Measurements from ENCODE around the gene WDR70. TPM values are rescaled to one million over a fixed set of nuclear protein-coding genes. Genes with fewer than 3 reads are reported as not detected.

The WDR70 gene
- total RNA-seq, 4 donors from 2014 or later: 20.0 to 60.0 (median 23.0) TPM

DNA sequence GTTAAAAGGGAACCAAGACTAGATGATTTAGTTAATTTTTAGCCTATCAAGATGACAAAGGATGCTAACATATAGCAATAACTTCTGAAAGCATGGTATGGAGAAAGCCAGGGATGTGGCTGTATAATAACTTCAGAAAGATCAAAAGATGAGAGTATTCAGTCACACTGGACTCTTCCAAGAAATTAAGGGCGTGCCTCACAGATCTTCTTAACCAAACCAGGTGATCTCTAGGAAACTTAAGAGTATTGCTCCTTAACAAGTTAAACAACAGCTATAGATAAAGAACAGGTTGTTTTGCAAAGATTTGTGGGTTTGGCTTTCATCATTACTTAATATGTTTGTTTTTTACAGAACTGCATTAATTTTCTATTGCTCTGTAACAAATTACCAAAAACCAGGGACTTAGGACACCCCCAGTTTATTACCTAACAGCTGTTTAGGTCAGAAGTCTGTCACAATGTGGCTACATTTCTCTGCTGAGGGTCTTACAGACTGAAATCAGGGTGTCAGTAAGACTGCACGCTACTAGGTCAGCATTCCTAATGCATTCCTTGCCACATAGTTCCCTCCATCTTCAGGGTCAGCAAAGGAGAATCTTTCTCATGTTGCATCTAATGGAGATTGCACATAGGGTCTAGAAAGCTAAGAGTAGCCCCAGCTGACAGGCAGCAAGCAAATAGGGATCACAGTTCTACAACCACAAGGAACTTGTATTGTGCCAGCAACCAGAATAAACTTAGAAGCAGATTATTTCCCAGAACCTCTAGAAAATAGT lies 113.8 kb downstream of the WDR70 start:
- Histone ChIP-seq H3K4me3 (no peak overlapping the region), H3K27ac (no peak overlapping the region), H3K36me3 (no peaks in the 10 kb centered on the region), H3K4me1 (peaks cover 11% of the 10 kb centered on the region), H3K9me3 (no peaks in the 10 kb centered on the region), H3K27me3 (no peaks in the 10 kb centered on the region)
- 97% methylated on average over 2 of the region's 2 CpGs for WGBS
- TF ChIP-seq, protein P1, sequence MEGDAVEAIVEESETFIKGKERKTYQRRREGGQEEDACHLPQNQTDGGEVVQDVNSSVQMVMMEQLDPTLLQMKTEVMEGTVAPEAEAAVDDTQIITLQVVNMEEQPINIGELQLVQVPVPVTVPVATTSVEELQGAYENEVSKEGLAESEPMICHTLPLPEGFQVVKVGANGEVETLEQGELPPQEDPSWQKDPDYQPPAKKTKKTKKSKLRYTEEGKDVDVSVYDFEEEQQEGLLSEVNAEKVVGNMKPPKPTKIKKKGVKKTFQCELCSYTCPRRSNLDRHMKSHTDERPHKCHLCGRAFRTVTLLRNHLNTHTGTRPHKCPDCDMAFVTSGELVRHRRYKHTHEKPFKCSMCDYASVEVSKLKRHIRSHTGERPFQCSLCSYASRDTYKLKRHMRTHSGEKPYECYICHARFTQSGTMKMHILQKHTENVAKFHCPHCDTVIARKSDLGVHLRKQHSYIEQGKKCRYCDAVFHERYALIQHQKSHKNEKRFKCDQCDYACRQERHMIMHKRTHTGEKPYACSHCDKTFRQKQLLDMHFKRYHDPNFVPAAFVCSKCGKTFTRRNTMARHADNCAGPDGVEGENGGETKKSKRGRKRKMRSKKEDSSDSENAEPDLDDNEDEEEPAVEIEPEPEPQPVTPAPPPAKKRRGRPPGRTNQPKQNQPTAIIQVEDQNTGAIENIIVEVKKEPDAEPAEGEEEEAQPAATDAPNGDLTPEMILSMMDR (IDR thresholded peaks at IDR 0.05): no peak
- no peak for TF ChIP-seq POLR2AphosphoS5 (IDR thresholded peaks at IDR 0.05)
- DNase-seq (ENCODE audit: low spot score in 2 of 2): no peak

DNA sequence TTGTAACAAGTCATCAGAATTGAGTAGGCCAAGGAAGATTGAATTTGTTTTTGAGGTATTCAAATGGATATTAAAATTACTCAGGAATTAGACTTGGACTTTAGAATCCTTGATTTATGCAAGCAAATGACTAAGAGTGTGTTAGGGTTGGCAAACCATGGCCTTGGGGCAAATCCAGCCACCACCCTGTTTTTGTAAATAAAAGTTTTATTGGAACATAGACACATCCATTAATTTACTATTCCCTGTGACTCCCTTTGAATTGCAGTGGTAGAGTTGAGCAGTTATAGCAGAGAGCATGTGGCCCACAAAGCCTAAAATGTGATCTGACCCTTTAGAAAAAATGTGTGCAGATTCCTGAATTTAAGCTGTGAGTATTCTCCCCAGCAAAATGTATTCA lies 115.6 kb downstream of the WDR70 start:
- Histone ChIP-seq H3K36me3 (peaks cover 7% of the 10 kb centered on the region), H3K27ac (peak overlapping the region; percentile 21), H3K27me3 (no peaks in the 10 kb centered on the region), H3K4me1 (peaks cover 11% of the 10 kb centered on the region), H3K4me3 (no peak overlapping the region), H3K9me3 (no peaks in the 10 kb centered on the region)
- TF ChIP-seq POLR2AphosphoS5 (IDR thresholded peaks at IDR 0.05) (no peak), POLR2A (IDR thresholded peaks at IDR 0.05) (no peak), EP300 (IDR thresholded peaks at IDR 0.05) (no peak)
- TF ChIP-seq, protein P1 (IDR thresholded peaks at IDR 0.05): no peak
- DNase-seq (ENCODE audit: low spot score in 2 of 2): no peak

DNA sequence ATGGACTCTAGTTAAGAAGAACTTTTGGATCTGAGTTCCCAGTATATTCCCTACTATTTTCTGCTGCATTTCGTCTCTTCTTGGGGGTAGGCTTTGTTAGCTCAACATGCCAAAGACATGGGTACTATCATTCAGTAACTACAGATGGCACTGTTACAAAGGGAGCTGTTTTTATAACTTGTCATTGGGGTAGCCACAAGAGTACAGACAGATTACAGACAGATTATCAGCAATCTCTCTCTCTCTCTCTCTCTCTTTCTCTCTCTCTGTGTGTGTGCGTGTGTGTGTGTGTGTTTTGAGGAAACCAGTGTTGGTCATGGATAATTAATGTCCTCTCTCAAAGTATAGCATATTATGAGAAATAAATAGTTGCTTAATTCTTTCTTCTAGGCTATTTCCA lies 116.1 kb downstream of the WDR70 start:
- Histone ChIP-seq H3K4me1 (peaks cover 11% of the 10 kb centered on the region), H3K4me3 (no peak overlapping the region), H3K27ac (peak overlapping the region; percentile 21), H3K9me3 (no peaks in the 10 kb centered on the region), H3K27me3 (no peaks in the 10 kb centered on the region), H3K36me3 (peaks cover 7% of the 10 kb centered on the region)
- 78% methylated on average over 2 of the region's 2 CpGs for WGBS
- TF ChIP-seq POLR2AphosphoS5 (IDR thresholded peaks at IDR 0.05) (no peak), EP300 (IDR thresholded peaks at IDR 0.05) (no peak), POLR2A (IDR thresholded peaks at IDR 0.05) (no peak)
- TF ChIP-seq, protein P1 (IDR thresholded peaks at IDR 0.05): no peak
- no peak for DNase-seq (ENCODE audit: low spot score in 2 of 2)

GRCh38 chr5:37495668-37496347 lies 116.7 kb downstream of the WDR70 start:
- H3K27me3 ChIP-seq: no peaks in the 10 kb centered on the region
- no peaks in the 10 kb centered on the region for H3K9me3 ChIP-seq
- no peak overlapping the region for H3K27ac ChIP-seq
- 98% methylated on average over 3 of the region's 3 CpGs for WGBS
- peaks cover 7% of the 10 kb centered on the region for H3K36me3 ChIP-seq
- H3K4me1 ChIP-seq: peaks cover 11% of the 10 kb centered on the region
- TF ChIP-seq POLR2A (IDR thresholded peaks at IDR 0.05) (no peak), EP300 (IDR thresholded peaks at IDR 0.05) (no peak), POLR2AphosphoS5 (IDR thresholded peaks at IDR 0.05) (no peak)
- TF ChIP-seq, protein P1 (IDR thresholded peaks at IDR 0.05): no peak
- DNase-seq (ENCODE audit: low spot score in 2 of 2): no peak
- H3K4me3 ChIP-seq: no peak overlapping the region

DNA sequence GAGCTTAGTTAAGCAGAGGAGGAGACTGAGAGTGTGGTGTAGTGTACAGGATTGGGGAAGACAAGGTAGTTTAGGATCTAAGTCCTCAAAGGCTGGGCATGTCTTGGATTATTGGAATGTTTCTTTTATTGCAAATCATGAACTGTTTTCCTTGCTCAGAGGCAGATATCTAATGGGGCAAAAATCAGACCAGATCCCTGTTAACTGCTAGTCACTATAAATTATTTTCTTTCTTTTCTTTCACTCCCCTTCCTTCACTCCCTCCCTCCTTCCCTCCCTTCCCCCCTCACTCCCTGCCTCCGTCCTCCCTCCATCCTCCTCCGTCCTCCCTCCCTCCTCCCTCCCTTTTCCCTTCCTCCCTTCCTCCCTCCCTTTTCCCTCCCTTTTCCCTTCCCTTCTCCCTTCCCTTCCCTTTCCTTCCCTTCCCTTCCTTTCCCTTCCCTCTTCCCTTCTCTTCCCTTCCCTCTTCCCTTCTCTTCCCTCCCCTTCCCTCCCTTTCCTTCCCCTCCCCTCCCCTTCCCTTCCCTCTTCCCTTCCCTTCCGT lies 117.9 kb downstream of the WDR70 start:
- WGBS: 88% methylated on average over 3 of the region's 3 CpGs
- TF ChIP-seq POLR2AphosphoS5 (IDR thresholded peaks at IDR 0.05): no peak
- no peak for TF ChIP-seq POLR2A (IDR thresholded peaks at IDR 0.05)
- TF ChIP-seq, protein P1 (IDR thresholded peaks at IDR 0.05): no peak
- TF ChIP-seq EP300 (IDR thresholded peaks at IDR 0.05): no peak
- no peak overlapping the region for H3K27ac ChIP-seq

More for the DNA sequence above, 117.9 kb downstream of the WDR70 start:
- H3K36me3 ChIP-seq: peaks cover 7% of the 10 kb centered on the region
- H3K9me3 ChIP-seq: no peaks in the 10 kb centered on the region
- peaks cover 11% of the 10 kb centered on the region for H3K4me1 ChIP-seq
- H3K4me3 ChIP-seq: no peak overlapping the region
- H3K27me3 ChIP-seq: no peaks in the 10 kb centered on the region
- DNase-seq (ENCODE audit: low spot score in 2 of 2): no peak

Data from suprapubic skin (tissue), 4 donors.